Smooth muscle cell of the brain vasculature (primary cell): ENCODE measurements around the gene BTBD16.
A peak's percentile ranks its signal among the peaks of the same experiment; 100 is the strongest.

Experiments used
- DNase-seq: peaks from one replicate; pipeline ENCODE4 v3.0.0-alpha.2; 2012; ENCODE audit warnings: low read depth, low spot score

Gene BTBD16

GRCh38 chr10:122271076-122271475, at the start of gene BTBD16:
BTBD16 (plus strand) TSS chr10:122271296; CDS start chr10:122275082, 3,786 bp downstream.
- DNase-seq: no peak

DNA sequence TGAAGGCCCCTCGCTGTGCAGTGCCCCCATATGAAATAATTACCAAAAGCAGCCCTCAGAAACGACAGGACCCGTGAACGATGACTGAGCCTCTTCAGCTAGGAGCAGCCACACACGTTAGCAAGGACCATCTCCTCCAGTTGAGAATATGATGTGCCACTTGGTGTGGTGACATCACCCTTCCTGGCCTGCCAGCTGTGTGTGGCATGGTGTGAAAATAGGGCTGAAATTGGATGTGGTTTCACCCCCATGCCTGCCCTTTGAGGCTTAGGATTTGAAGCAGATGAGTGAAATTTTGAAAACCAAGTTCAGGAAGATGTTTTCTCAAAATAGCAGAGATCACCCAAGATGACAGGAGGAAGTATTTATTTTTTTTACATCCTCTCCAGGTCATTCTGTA, 49.1 kb upstream of the BTBD16 start:
- DNase-seq: no peak

DNA sequence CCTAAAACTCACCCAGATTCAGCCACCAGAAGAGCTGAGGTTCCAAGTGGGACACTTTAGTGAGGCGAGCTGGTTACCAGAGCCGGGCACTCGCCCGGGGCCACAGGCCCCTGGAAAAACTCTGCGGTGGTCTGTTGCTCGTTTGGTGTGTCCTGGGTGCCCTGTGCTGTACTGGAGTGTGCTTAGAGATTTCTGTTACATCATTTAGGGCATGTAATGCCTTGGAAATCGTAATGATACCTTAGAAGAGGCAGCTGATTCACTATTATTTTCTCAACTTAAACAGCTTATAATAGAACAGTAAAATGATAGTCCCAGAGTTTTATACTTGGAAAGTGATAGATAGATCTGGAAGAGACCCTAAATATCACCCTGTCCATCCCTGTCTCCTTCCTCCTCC, 48.5 kb upstream of the BTBD16 start:
- DNase-seq: no peak

DNA sequence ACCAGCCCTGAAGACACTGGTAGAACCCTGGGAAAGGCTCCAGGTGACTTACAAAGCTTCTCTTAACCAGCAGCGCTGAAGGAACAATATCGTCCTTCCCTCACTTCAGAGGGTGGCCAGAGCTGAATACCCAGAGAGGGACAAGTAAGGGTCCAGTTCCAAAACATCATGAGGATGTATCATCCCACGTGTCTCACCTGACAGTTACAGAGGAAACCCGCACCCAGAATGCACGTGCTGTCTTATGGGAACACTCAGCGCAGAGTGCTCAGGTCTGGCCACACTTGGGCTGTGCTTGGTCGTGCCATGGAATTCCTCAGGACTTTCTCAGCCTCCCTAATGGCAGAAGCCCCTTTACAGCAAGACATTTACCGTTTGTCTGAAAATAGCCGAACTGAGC, 46.9 kb upstream of the BTBD16 start:
- no peak for DNase-seq

DNA sequence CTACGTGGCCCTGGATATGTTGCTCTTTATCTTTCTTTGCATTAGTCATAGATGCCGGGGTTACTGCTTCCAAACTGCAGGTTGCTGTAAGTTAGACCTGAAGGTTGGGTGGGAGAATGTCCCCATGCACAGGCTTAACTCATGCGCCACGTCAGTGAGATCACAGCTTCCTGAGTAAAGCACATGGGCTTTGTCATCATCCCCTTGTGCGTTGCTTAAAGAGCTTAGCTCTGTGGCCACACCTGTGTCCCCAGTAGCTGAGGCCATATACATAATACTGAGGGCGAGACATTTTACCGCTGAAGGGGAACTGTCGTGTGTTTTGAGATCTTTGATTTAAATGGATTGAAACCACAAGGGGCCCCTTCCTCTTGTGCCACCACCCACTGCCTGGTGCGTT, 45.8 kb upstream of the BTBD16 start:
- no peak for DNase-seq

DNA sequence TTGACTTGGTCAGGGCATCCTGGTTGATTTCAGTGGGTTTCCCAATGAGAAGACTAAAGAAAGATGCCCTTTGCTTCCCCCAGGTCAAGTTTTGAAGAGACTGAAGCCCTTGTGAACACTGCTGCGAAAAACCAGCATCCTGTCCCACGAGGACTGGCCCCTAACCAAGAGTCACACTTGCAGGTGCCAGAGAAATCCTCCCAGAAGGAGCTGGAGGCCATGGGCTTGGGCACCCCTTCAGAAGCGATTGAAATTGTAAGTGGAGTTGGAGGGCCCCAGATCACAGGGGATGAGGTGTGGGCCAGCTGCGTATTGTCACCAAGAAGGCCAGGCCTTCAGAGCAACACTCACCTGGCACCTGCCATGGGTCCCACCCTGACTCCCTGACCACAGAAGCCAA, 43.3 kb upstream of the BTBD16 start:
- DNase-seq: no peak

GRCh38 chr10:122229666-122230065, 41.4 kb upstream of the BTBD16 start:
- DNase-seq: no peak

DNA sequence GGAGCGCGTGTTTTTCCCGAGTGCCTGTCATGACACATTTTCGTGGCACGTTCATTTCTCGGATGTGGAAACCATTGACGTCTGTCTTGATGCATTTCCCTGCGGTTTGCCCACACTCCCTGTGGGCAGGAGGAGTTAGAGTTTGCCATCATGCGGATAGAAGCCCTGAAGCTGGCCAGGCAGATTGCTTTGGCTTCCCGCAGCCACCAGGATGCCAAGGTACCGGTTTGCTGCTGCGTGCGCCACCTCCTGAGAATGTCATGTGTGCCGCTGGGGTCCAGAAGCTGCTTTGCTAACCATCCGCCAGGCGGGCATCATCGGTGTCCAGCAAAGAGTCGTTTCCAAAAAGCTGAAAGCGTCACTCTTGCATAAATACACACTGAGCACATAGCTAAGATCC, 40.9 kb upstream of the BTBD16 start:
- no peak for DNase-seq

DNA sequence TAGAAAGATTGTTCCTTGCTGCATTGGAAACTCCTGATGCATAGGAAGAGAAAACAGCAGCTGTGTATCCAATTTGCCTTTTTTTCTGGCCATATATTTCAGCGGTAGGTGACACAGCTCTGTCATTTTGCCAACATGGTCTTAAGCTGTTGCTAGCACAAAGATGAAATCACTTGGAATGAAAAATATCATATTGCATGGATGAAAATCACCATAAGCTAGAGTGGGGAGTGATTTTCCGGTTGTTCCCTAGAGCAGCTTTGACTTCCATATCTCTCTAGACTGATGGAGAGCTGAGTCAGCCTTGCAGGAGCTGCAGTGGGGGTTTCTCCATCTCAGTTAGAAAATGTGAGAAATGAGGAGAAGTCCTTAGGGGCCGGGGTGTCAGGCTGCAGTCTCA, 38.3 kb upstream of the BTBD16 start:
- DNase-seq: peak; percentile 28

- DNase-seq: no peak
Observed at GRCh38 chr10:122233857-122234348, 37.2 kb upstream of the BTBD16 start.

GRCh38 chr10:122234416-122234815, 36.7 kb upstream of the BTBD16 start:
- DNase-seq: no peak

- DNase-seq: no peak
Observed at GRCh38 chr10:122236690-122237306, 34.3 kb upstream of the BTBD16 start.

DNA sequence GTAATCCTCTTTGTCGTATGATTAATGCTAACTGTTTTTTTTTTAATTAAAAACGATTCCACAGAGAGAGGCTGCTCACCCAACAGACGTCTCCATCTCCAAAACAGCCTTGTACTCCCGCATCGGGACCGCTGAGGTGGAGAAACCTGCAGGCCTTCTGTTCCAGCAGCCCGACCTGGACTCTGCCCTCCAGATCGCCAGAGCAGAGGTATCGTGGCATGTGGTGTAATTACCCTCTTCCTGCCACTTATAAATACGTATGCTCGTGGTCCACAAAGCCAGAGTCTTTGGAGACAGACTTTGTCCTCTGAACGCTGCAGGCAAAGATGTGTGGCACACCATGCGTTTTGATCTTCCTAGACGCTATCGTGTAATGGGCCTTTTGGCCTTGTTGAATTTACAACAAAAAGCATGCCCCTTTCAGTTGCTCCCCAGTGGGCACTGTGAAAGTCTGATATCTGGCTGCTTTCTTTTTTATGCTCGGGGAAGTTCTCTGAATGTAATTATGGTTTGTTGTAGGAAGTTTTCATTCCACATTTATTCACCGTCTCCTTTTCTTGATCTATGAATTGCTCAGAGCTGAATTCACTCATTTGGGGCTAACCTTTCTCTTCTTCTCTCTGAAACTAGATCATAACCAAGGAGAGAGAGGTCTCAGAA, 33.6 kb upstream of the BTBD16 start:
- no peak for DNase-seq

DNA sequence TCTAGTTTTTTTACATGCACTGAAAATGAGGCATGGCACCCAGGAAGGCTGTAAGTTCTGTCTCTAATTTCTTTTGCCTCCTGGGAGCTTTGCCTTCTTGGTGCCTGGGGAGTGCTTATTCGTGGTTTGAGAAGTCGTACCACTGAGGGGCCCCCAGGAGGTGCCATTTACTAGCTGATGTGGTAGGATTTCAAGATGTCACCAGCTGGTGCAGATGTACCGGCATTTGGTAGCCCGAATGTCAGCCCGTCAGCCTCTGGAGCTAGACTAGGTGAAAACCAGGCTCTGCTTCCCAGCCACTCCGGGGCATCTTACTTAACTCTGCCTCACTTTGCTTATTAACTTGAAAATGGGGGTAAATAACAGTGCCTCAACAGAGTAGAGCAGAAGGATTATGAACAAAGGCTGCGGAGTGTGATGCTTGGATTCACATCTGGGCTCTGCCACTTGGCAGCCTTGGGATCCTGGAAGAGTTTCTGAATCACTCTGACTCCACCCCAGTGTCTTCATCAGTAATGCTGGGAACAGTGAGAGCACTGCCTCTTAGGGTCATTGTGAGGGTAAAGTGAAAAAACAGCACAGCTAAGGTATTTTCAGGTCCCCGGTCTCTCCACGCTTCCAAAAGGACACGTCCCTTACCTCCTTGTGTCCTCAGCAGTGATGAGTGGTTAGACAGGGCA, 31.4 kb upstream of the BTBD16 start:
- DNase-seq: no peak

- DNase-seq: no peak
Observed at GRCh38 chr10:122240401-122240800, 30.7 kb upstream of the BTBD16 start.

GRCh38 chr10:122241836-122242235, 29.3 kb upstream of the BTBD16 start:
- no peak for DNase-seq

DNA sequence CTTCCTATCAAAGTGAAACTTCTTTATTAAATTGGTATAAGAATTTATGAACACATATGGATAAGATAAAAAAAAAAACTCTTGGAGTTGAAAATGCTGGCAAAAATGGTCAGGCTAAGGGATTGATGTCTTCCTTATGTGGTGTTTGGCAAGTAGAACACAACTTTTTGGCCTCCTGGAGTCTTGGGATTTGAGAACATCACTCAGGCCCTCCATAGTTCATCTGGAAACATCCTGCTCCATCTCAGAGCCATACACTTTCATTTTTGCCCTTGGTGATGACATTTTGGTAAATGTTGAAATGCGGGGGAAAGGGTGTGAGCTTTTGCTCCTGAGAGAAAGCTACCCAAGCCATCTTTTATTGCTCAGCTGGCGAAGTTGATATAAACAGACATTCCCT, 27.5 kb upstream of the BTBD16 start:
- no peak for DNase-seq

DNA sequence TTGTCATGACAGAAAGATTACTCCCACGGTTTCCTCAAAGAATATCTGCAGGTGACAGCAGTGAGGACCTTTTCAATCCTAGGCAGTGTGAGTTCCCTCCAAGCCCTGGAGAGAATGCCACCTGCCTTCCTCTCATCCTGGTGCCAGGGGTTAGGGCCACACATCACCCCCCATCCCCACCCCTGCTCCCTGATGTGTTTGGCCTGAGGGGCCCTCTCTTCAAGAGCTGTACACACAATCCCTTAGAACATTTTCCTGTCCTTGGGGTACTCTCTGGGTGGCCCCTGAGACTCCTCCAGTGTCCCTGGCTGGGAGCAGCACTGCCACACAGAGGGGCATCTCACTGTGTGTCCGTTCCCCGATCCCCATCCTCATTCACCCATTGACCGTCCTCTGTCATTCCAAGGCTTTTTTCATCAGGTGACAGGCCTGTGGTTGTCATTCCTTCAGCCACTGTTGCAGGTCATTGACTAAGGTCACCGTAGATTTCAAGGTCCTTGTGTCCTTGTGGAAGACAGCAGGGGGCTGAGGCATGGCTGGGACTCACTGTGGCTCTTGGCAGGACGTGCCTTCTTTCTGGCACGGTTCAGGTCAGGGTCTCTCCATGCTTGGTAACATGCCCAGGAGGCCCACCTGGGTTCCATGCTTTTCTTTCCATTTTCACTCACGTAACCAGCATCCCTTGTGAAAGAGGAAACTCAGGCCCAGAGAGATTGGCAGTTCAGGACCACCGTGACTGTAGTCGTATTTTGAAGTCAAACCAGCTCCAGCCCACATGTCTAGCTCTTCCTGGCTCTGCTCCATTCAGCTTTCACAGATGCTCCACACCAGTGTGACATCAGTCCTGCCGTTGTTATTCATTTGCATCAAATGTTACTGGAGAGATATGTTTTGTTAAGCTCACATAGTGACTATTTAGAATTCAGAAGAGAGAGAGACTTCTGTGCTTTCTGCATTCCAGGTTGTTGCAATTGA, 26.8 kb upstream of the BTBD16 start:
- no peak for DNase-seq

DNA sequence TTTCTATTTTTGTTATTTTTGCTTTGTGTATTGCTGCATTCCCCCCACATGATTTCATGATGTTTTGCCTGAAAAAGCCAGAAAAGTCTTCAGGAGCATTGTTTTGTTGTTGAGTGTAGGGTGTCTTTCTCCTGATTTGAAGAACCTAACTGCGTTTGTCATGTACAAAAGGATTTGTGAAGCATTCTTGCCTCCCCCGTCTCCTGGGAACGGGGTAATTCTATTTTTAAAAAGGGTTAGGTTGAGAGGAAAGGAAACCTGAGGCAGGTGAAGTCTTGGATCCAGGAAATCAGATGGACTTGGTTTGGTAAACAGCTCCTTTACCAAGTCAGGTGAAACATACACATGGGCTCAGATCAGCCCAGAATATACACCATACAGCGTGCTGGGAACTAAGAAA, 26.0 kb upstream of the BTBD16 start:
- no peak for DNase-seq

DNA sequence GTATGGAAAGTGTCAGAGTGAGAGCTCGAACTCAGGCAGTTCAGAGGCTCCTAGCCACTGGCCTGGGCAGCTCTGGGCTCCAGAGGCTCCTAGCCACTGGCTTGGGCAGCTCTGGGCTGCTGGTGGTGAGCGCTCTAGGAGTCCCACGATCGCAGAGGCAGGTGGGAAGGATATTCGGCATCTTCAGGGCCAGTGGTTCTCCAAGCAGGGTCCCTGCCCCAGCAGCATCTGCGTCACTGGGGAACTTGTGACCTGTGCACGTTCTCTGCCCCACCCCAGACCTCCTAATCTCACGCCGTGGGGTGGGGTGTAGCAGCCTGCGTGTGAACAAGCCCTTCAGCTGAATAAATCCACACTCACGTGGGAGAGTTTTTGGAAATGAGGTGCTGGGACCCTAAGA, 25.2 kb upstream of the BTBD16 start:
- no peak for DNase-seq

GRCh38 chr10:122246830-122247520, 24.1 kb upstream of the BTBD16 start:
- DNase-seq: no peak
